DMS114 treated with DMSO at 0.1 percent for 48 hours (cell line): ENCODE data around the gene LINGO4.

Experiments
- DNase-seq: peaks from one replicate; lab custom pipeline; 2025; ENCODE audit not compliant: unreplicated experiment; lab: John Stamatoyannopoulos, UW

LINGO4 gene

GRCh38 chr1:151814971-151815545 lies 9.8 kb upstream of the LINGO4 start:
- no peak for DNase-seq

- DNase-seq = no peak
These were observed 9.2 kb upstream of the LINGO4 start for GRCh38 chr1:151814426-151814825.

- DNase-seq = no peak
These were observed 8.2 kb upstream of the LINGO4 start for GRCh38 chr1:151813271-151813977.

- DNase-seq = no peak
These were observed 6.0 kb upstream of the LINGO4 start for GRCh38 chr1:151811181-151811580.

GRCh38 chr1:151809985-151810556 lies 4.9 kb upstream of the LINGO4 start:
- no peak for DNase-seq

GRCh38 chr1:151809290-151809984 lies 4.2 kb upstream of the LINGO4 start:
- no peak for DNase-seq

- DNase-seq = no peak
These were observed 2.5 kb upstream of the LINGO4 start for GRCh38 chr1:151807766-151808165.

GRCh38 chr1:151807131-151807530 lies 1.9 kb upstream of the LINGO4 start:
- DNase-seq = no peak

- no peak for DNase-seq
These were observed 951 bp upstream of the LINGO4 start for GRCh38 chr1:151806170-151806569.

- DNase-seq = no peak
These were observed 1.3 kb downstream of the LINGO4 start for GRCh38 chr1:151803915-151804314.

- no peak for DNase-seq
These were observed 2.1 kb downstream of the LINGO4 start for GRCh38 chr1:151803164-151803563.

GRCh38 chr1:151802372-151802771 lies 2.8 kb downstream of the LINGO4 start:
- no peak for DNase-seq

GRCh38 chr1:151801846-151802245 lies 3.4 kb downstream of the LINGO4 start:
- DNase-seq = no peak

- no peak for DNase-seq
These were observed 3.9 kb downstream of the LINGO4 start for GRCh38 chr1:151801310-151801820.

- DNase-seq = no peak
These were observed 4.4 kb downstream of the LINGO4 start for GRCh38 chr1:151800830-151801229.

- no peak for DNase-seq
These were observed 5.8 kb downstream of the LINGO4 start for GRCh38 chr1:151799179-151800022.

GRCh38 chr1:151798571-151798970 lies 6.6 kb downstream of the LINGO4 start:
- DNase-seq = no peak

- DNase-seq = peak; percentile 34
These were observed 14.1 kb downstream of the LINGO4 start for GRCh38 chr1:151790940-151791651.

GRCh38 chr1:151790071-151790939 lies 14.9 kb downstream of the LINGO4 start, which contains the start of gene TDRKH:
Gene TDRKH, minus strand, starts transcription at chr1:151790500. Its CDS starts 7,478 bp downstream, at chr1:151783022.
- peak; percentile 100 for DNase-seq
